Measurements from ENCODE around the gene EML6.

- TF ChIP-seq CTCF (optimal IDR thresholded peaks at IDR 0.05 in 1 of 3, IDR thresholded peaks at IDR 0.05 in 1 of 3, conservative IDR thresholded peaks at IDR 0.05 in 1 of 3; ENCODE audit: extremely low read depth in 1 of 3, insufficient read depth in 2 of 3, low read length in 3 of 3): no peak
- no peak for TF ChIP-seq EZH2 (IDR thresholded peaks at IDR 0.05; ENCODE audit: low read length)
Measured at GRCh38 chr2:54768772-54769428, 45.4 kb downstream of the EML6 start.

Measured in keratinocyte (primary cell).